H1 (cell line): Measurements from ENCODE around the gene RELN. TPM values are rescaled to one million over a fixed set of nuclear protein-coding genes. Genes with fewer than 3 reads are reported as not detected.

Source experiments
- CTCF ChIA-PET: fragments of 300-600 bp; sonication (Branson Sonifier 250); formaldehyde crosslinking; loops from one replicate; lab custom pipeline; 2021; ENCODE audit not compliant: partially characterized antibody; lab: Charles Lee
- POLR2A ChIA-PET: fragments of 300-600 bp; sonication (Branson Sonifier 250); formaldehyde crosslinking; loops from one replicate; lab custom pipeline; 2021; ENCODE audit warnings: inconsistent platforms; ENCODE audit not compliant: partially characterized antibody; lab: Charles Lee
- DNase-seq, 2 experiments: peaks; one replicate each; pipeline versions ENCODE4 v3.0.0 to v3.0.0-alpha.2; 2010 to 2022; ENCODE audit warnings: low spot score in 2 of 2, low read depth in 1 of 2, mixed read lengths in 1 of 2
- FAIRE-seq: peaks from 2 replicates; lab custom pipeline; 2011; peaks lifted over from hg19 to GRCh38; lab: Jason Lieb, UNC
- H2AFZ ChIP-seq: 2 replicates; pipeline ENCODE4 v1.8.1; 2012; ENCODE audit warnings: low read length, inconsistent platforms
- H2AK5ac ChIP-seq: 2 replicates; pipeline ENCODE4 v1.6.1; 2013; ENCODE audit warnings: low read depth, low read length
- H2BK120ac ChIP-seq: replicated peaks from 2 replicates; pipeline ENCODE3; 2013; ENCODE audit warnings: low read depth, low read length, inconsistent platforms
- H2BK12ac ChIP-seq: 2 replicates; pipeline ENCODE4 v1.6.1; 2013; ENCODE audit warnings: low read depth, low read length
- H2BK15ac ChIP-seq: 2 replicates; pipeline ENCODE4 v1.6.1; 2013; ENCODE audit warnings: low read length
- H2BK20ac ChIP-seq: 2 replicates; pipeline ENCODE4 v1.6.1; 2013; ENCODE audit warnings: low read length
- H2BK5ac ChIP-seq: 2 replicates; pipeline ENCODE4 v1.6.1; 2013; ENCODE audit warnings: low read depth, low read length
- H3K14ac ChIP-seq: 2 replicates; pipeline ENCODE4 v1.6.1; 2013; ENCODE audit warnings: inconsistent platforms; ENCODE audit not compliant: insufficient read length
- H3K18ac ChIP-seq: 2 replicates; pipeline ENCODE4 v1.6.1; 2013; ENCODE audit warnings: low read length; ENCODE audit errors: extremely low read depth
- H3K23ac ChIP-seq: 2 replicates; pipeline ENCODE4 v1.6.1; 2013; ENCODE audit warnings: inconsistent platforms; ENCODE audit not compliant: insufficient read length
- H3K23me2 ChIP-seq: 2 replicates; pipeline ENCODE4 v1.6.1; 2013; ENCODE audit warnings: low read depth, low read length
- H3K27ac ChIP-seq: 2 replicates; pipeline ENCODE4 v1.6.1; 2011; ENCODE audit warnings: low read depth, low read length, inconsistent platforms
- H3K27me3 ChIP-seq, 4 experiments: replicated peaks in 1 of 4; 1 replicate in 1 of 4; 2 replicates in 3 of 4; pipeline versions ENCODE4 v1.6.1 to v1.8.1; 2011 to 2013; ENCODE audit warnings: low read length in 3 of 4, mild to moderate bottlenecking in 3 of 4, inconsistent platforms in 2 of 4, mixed read lengths in 2 of 4, moderate library complexity in 1 of 4; ENCODE audit not compliant: control insufficient read depth in 3 of 4, insufficient read depth in 3 of 4; ENCODE audit errors: extremely low read depth in 1 of 4
- H3K36me3 ChIP-seq, 4 experiments: 2 replicates each; pipeline versions ENCODE4 v1.6.1 to v1.8.1; 2011 to 2013; ENCODE audit warnings: mild to moderate bottlenecking in 4 of 4, low read length in 3 of 4, moderate library complexity in 2 of 4, control low read depth in 1 of 4, inconsistent platforms in 1 of 4; ENCODE audit not compliant: insufficient read depth in 4 of 4, control insufficient read depth in 2 of 4
- H3K4ac ChIP-seq: replicated peaks from 2 replicates; pipeline ENCODE3; 2013; ENCODE audit warnings: low read length, low read depth, mixed read lengths, inconsistent platforms; ENCODE audit not compliant: insufficient read length
- H3K4me1 ChIP-seq, 4 experiments: replicated peaks in 1 of 4; 1 replicate in 1 of 4; 2 replicates in 3 of 4; pipeline versions ENCODE4 v1.6.1 to v1.8.1; 2011 to 2013; ENCODE audit warnings: low read length in 3 of 4, inconsistent platforms in 2 of 4, mixed read lengths in 1 of 4; ENCODE audit not compliant: insufficient read depth in 4 of 4, control insufficient read depth in 3 of 4
- H3K4me2 ChIP-seq, 2 experiments: 2 replicates each; pipeline versions ENCODE4 v1.6.1 to v1.8.1; 2011 to 2013; ENCODE audit warnings: low read depth in 2 of 2, low read length in 2 of 2, control low read depth in 1 of 2, inconsistent platforms in 1 of 2, mild to moderate bottlenecking in 1 of 2; ENCODE audit not compliant: insufficient read depth in 1 of 2
- H3K4me3 ChIP-seq, 4 experiments: fragments of 200-600, 300-600 bp in 1 of 4; sonication (generic), shearing (Covaris generic), sonication (Bioruptor Twin) in 1 of 4; 2 replicates each; pipeline versions ENCODE4 v1.5.1 to v1.8.1; 2011 to 2016; ENCODE audit warnings: low read length in 4 of 4, low read depth in 3 of 4, control low read depth in 2 of 4, inconsistent platforms in 2 of 4, mild to moderate bottlenecking in 2 of 4, mixed read lengths in 1 of 4, moderate library complexity in 1 of 4; ENCODE audit not compliant: insufficient read depth in 2 of 4; ENCODE audit errors: extremely low read depth in 1 of 4
- H3K56ac ChIP-seq: replicated peaks from 2 replicates; pipeline ENCODE3; 2013; ENCODE audit warnings: low read depth, mild to moderate bottlenecking, mixed read lengths, low read length, inconsistent platforms; ENCODE audit not compliant: insufficient read length
- H3K79me1 ChIP-seq: 2 replicates; pipeline ENCODE4 v1.6.1; 2013; ENCODE audit warnings: low read depth, low read length, control low read depth
- H3K79me2 ChIP-seq, 2 experiments: 2 replicates each; pipeline versions ENCODE4 v1.6.1 to v1.8.1; 2012 to 2013; ENCODE audit warnings: low read length in 2 of 2, mild to moderate bottlenecking in 2 of 2, inconsistent platforms in 1 of 2; ENCODE audit not compliant: insufficient read depth in 2 of 2, control insufficient read depth in 1 of 2
- H3K9ac ChIP-seq, 4 experiments: replicated peaks in 1 of 4; 1 replicate in 1 of 4; 2 replicates in 3 of 4; pipeline versions ENCODE4 v1.6.1 to v1.8.1; 2011 to 2013; ENCODE audit warnings: low read depth in 3 of 4, low read length in 3 of 4, control low read depth in 2 of 4, mild to moderate bottlenecking in 2 of 4, moderate library complexity in 2 of 4, inconsistent platforms in 1 of 4; ENCODE audit errors: extremely low read depth in 1 of 4
- H3K9me3 ChIP-seq, 2 experiments: 2 replicates each; pipeline versions ENCODE4 v1.6.1 to v1.8.1; 2012 to 2013; ENCODE audit warnings: mild to moderate bottlenecking in 2 of 2, moderate library complexity in 2 of 2, control low read depth in 1 of 2, inconsistent platforms in 1 of 2, low read depth in 1 of 2, low read length in 1 of 2, mixed read lengths in 1 of 2; ENCODE audit not compliant: insufficient read depth in 2 of 2
- H4K20me1 ChIP-seq, 2 experiments: replicated peaks in 1 of 2; 2 replicates each; pipeline versions ENCODE3 to v1.8.1; 2011 to 2013; ENCODE audit warnings: inconsistent platforms in 2 of 2, low read length in 2 of 2, mild to moderate bottlenecking in 1 of 2; ENCODE audit not compliant: insufficient read depth in 2 of 2, control insufficient read depth in 1 of 2
- H4K5ac ChIP-seq: 2 replicates; pipeline ENCODE4 v1.6.1; 2013; ENCODE audit warnings: low read length, low read depth, mixed read lengths, inconsistent platforms; ENCODE audit not compliant: insufficient read length
- H4K8ac ChIP-seq: 2 replicates; pipeline ENCODE4 v1.8.0; 2013; ENCODE audit warnings: mild to moderate bottlenecking, moderate library complexity, low read length, inconsistent platforms; ENCODE audit not compliant: insufficient read depth; ENCODE audit errors: extremely low read depth
- H4K91ac ChIP-seq: replicated peaks from 2 replicates; pipeline ENCODE3; 2013; ENCODE audit warnings: low read length, mixed read lengths, inconsistent platforms; ENCODE audit not compliant: insufficient read length
- BACH1 ChIP-seq: IDR thresholded peaks from 2 replicates; pipeline ENCODE4 v1.6.1; 2012; ENCODE audit warnings: low read length, improper control_type of control experiment
- BRCA1 ChIP-seq: IDR thresholded peaks from 2 replicates; pipeline ENCODE4 v1.6.1; 2012; ENCODE audit warnings: low read depth, low read length, improper control_type of control experiment
- CHD2 ChIP-seq: IDR thresholded peaks from 2 replicates; pipeline ENCODE4 v1.6.1; 2012; ENCODE audit warnings: low read length, improper control_type of control experiment
- JUND ChIP-seq: IDR thresholded peaks from 2 replicates; pipeline ENCODE4 v1.6.1; 2011; ENCODE audit warnings: mild to moderate bottlenecking, improper control_type of control experiment, low read length
- KDM5A ChIP-seq: fragments of 200-600 bp; IDR thresholded peaks from 2 replicates; pipeline ENCODE4 v1.7.1; 2012; ENCODE audit warnings: mild to moderate bottlenecking, low read length, inconsistent platforms, mixed read lengths
- SIN3A ChIP-seq, 2 experiments: IDR thresholded peaks in 1 of 2; conservative IDR thresholded peaks in 1 of 2; 2 replicates each; pipeline ENCODE4 v1.6.1; 2011 to 2012; ENCODE audit warnings: low read length in 2 of 2, improper control_type of control experiment in 1 of 2, low read depth in 1 of 2, mild to moderate bottlenecking in 1 of 2
- WGBS, 2 experiments: shearing (Covaris generic) in 1 of 2; methylation state at CpG; one replicate each; pipeline versions ENCODE4 v1.1.6 to v1.1.7; 2013 to 2015; ENCODE audit warnings: low lambda C conversion rate in 2 of 2, mixed read lengths in 2 of 2, inconsistent platforms in 1 of 2, low coverage in 1 of 2, missing lambda C conversion rate in 1 of 2; ENCODE audit not compliant: insufficient replicate concordance in 2 of 2, insufficient coverage in 1 of 2, insufficient read length in 1 of 2; ENCODE audit errors: extremely low coverage in 1 of 2, missing lambda C conversion rate in 1 of 2; 5-methylcytosine and 5-hydroxymethylcytosine counted together
- polyA plus RNA-seq, 7 experiments: library from polyadenylated mRNA; depleted of rRNA in 3 of 7; stranded (reverse) in 5 of 7; unstranded in 2 of 7; fragments of >200 nt in 5 of 7; fragments of 200-250 nt in 2 of 7; gene quantifications; 1 replicate in 5 of 7; 2 replicates in 1 of 7; 4 replicates in 1 of 7; pipeline versions ENCODE4 v1.2.1 to v1.2.3, GENCODE V29; 2011 to 2013; ENCODE audit warnings: missing spikeins in 2 of 7, mixed read lengths in 2 of 7
- total RNA-seq: library from RNA; stranded (reverse); fragmentation: NEBNext Ultra II Directional; extraction: Animal tissue kit (Norgen Biotek cat#: 25700); gene quantifications from 2 replicates; pipeline ENCODE4 v1.2.1, GENCODE V29; 2021
- TF ChIP-seq, protein P1 (sequence below): IDR thresholded peaks from 2 replicates; pipeline ENCODE4 v1.6.1; 2012; ENCODE audit warnings: low read length, inconsistent platforms

RELN gene
- total and polyA plus RNA-seq, 2 of the 8 experiments (the other 6 are each of a cell fraction or from before 2014, with no cell fraction given), result 0.03 to 0.07 TPM

DNA sequence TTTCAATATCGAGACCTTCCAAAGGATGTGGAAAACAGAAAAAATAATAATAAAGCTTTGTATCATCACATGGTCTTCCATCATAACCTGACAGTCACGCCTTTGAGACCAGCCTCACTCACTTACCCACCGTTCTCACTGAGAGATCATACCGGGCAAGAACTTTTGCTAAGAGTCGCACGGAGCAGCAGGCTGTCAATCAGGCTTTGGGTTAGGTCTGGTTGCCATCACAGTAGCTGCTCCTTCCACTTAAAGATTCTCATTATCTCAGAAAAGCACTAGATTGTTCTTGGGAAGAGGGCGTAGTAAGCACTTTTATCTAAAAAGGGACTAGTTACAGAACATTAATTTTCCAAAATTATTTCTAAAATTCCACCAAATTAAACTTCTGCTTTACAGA is 2.0 kb downstream of the RELN start:
- Histone ChIP-seq H2BK15ac (no peak overlapping the region), H3K36me3 (no peaks in the 10 kb centered on the region), H3K79me2 (no peaks in the 10 kb centered on the region), H4K5ac (no peak overlapping the region), H3K4me3 (no peak overlapping the region), H2AK5ac (no peak overlapping the region), H3K27ac (no peak overlapping the region), H3K18ac (no peak overlapping the region), H2BK5ac (no peak overlapping the region), H3K4me2 (no peak overlapping the region), H2BK12ac (no peak overlapping the region), H2AFZ (no peak overlapping the region), H3K23ac (no peak overlapping the region), H4K8ac (no peak overlapping the region), H3K27me3 (peaks cover 11 to 47% (median 42%) of the 10 kb centered on the region in 4 experiments), H3K4ac (no peak overlapping the region), H3K9ac (no peak overlapping the region), H4K20me1 (no peaks in the 10 kb centered on the region), H2BK120ac (no peak overlapping the region), H2BK20ac (no peak overlapping the region), H3K4me1 (peaks cover 0 to 2% (median 0%) of the 10 kb centered on the region in 4 experiments; a peak in 1 of 7 replicates), H3K23me2 (peaks cover 13% of the 10 kb centered on the region), H3K56ac (no peak overlapping the region), H3K14ac (no peak overlapping the region), H3K9me3 (no peaks in the 10 kb centered on the region), H4K91ac (no peak overlapping the region), H3K79me1 (no peaks in the 10 kb centered on the region)
- DNase-seq, result no peak
- FAIRE-seq, result no peak
- WGBS, 2 experiments, result 80% methylated on average over 7 of the region's 7 CpGs; no CpG with 5 or more reads in 1 of the 2 experiments
- ChIA-PET POLR2A (no interaction called here), CTCF (no interaction called here)
- TF ChIP-seq JUND, result no peak
- TF ChIP-seq KDM5A, result no peak
- TF ChIP-seq SIN3A (conservative IDR thresholded peaks at IDR 0.05 in 1 of 2, IDR thresholded peaks at IDR 0.05 in 1 of 2; ENCODE audit: low read depth in 1 of 2, low read length in 2 of 2), result no peak
- no peak for TF ChIP-seq CHD2
- no peak for TF ChIP-seq BRCA1
- TF ChIP-seq BACH1, result no peak
- TF ChIP-seq, protein P1, sequence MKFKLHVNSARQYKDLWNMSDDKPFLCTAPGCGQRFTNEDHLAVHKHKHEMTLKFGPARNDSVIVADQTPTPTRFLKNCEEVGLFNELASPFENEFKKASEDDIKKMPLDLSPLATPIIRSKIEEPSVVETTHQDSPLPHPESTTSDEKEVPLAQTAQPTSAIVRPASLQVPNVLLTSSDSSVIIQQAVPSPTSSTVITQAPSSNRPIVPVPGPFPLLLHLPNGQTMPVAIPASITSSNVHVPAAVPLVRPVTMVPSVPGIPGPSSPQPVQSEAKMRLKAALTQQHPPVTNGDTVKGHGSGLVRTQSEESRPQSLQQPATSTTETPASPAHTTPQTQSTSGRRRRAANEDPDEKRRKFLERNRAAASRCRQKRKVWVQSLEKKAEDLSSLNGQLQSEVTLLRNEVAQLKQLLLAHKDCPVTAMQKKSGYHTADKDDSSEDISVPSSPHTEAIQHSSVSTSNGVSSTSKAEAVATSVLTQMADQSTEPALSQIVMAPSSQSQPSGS, result no peak
